GM19463 (cell line): Measurements from ENCODE around the gene GPR173.

Source experiments
- ATAC-seq: cut with Tn5 transposase; IDR thresholded peaks from one replicate; pipeline ENCODE4 v1.9.1; 2021; ENCODE audit warnings: mild to moderate bottlenecking, moderate library complexity; ENCODE audit not compliant: unreplicated experiment

GPR173 gene

DNA sequence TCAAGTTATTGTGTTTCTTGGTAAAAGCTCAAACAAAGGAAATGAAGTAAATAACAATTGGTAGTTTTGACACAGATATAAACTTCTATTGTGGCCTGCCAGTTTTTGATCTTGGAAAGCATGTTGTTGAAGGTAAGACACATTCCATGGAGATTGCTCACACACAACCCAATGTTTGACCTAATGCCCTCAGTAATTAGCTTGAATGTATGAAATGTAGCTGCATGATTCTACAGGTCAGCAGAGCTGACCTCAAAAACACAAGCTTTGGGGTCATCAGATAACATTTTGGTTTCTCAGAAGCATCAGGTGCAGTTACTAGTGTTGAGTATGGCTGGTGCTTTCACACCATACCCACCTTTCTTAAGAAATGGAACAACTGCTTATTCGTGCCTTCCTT lies 16.5 kb downstream of the GPR173 start:
- no peak for ATAC-seq

DNA sequence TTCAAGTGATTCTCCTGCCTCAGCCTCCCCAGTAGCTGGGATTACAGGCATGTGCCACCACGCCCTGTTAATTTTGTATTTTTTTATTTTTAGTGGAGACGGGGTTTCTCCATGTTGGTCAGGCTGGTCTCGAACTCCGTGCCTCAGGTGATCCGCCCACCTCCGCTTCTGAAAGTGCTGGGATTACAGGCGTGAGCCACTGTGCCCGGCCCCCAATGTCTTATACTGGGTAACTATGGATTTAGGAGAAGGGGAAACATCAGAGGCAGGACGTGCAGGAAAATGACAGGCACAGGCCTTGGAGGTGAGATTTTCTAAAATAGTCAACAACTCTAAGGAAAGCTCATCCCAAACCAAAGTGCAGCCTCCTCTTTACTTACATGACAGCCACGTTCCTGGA lies 22.5 kb downstream of the GPR173 start:
- ATAC-seq: no peak

DNA sequence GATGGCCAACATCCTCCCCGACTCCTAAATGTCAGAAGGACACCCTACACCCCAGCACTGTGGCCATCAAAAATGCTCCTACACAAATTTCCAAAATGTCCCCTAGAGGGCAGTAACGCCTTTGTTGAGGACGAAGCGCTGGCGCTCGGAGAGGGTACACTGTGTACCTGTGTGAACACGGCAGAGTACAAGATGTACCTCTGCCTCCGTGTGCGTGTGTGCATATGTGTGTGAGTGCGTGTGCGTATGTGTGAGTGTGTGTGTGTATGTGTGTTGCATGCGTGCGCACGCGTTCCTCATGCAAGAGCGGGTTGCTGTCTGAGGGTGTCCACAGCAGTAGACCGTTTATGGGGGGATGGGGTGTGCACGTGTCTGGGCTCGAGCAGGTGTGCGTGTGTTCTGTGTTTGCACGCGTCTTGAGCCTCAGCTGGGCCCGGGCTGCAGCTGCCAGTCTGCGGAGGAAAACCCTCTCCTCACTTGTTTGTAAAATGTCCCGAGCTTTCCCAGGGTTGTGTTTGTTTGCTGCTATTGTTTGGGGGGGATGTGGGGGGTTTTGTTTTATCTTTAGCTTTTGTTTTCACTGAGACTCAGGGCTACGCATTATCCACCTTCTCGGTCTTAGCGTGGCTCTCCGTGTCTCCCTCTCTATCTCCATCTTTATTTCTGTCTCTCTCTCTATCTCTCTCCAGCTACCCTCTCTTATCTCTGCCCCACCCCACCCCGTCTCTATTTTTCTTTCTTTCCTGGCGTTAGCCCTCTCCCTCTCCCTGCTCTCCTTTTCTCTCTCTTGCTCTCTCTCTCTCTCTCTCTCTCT lies 23.2 kb downstream of the GPR173 start:
- ATAC-seq: peak; percentile 85

DNA sequence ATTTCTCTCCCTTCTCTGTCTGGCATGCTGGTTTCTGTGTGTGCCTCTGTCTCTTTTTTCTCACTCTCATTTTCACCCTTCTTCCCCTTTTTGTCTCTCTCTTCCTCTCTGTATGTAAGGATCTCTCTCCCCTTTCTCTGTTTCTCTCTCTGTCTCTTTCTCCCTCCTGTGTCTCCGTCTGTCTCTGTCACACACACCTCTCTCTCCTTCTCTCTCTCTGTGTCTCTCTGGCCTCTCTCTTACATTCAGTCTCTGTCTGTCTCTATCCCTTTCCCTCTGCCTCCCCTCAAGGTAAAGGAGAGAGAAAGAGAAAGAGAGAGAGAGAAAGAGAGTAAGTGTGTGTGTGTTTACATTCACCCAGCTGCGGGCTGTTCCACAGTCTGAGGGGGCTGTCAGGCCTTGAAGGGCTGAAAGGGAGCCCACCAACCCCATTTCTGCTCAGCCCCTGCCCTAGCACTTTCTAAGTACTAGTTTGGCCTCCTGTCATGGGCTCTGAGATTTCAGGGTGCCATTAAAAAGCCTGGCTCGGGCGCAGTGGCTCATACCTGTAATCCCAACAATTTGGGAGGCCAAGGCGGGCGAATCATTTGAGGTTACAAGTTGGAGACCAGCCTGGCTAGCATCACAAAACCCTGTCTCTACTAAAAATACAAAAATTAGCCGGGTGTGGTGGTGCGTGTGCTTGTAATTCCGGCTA lies 24.0 kb downstream of the GPR173 start:
- no peak for ATAC-seq

DNA sequence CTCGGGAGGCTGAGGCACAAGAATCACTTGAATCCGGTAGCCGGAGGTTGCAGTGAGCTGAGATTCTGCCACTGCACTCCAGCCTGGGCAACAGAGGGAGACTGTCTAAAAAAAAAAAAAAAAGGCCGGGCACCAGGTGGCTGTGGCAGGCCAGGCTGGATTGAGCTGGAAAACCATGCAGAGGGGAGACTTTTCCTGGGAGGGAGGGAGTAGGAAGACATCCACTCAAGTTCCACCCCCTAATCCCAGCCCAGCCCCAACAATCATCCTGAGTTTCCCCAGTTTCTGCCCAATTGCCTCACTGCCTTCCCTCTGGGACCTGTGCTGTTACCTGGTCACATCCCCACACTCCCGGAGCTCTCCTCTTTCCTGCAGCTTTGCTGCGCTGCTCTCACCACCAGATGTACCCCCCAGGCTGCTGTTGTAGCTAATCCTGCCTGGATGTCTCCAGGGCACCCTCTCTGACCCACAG lies 24.6 kb downstream of the GPR173 start:
- no peak for ATAC-seq

DNA sequence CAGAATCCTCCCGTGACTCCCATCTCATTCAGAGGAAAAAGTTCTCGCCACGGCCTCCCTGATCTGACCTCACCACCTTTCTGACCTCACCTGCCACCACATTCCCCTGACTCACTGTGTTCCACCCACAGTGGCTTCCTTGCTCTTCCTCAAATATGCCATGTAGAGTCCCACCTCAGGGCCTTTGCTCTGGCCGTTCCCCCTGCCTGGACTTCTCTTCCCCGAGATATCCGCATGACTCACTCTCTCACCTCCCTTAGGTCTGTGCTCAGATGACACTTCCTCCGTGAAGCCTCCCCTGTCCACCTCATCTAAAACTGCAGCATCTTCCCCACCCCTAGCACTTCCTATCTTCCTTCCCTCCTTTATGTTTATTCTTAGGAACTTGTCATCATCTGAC lies 26.4 kb downstream of the GPR173 start:
- no peak for ATAC-seq

DNA sequence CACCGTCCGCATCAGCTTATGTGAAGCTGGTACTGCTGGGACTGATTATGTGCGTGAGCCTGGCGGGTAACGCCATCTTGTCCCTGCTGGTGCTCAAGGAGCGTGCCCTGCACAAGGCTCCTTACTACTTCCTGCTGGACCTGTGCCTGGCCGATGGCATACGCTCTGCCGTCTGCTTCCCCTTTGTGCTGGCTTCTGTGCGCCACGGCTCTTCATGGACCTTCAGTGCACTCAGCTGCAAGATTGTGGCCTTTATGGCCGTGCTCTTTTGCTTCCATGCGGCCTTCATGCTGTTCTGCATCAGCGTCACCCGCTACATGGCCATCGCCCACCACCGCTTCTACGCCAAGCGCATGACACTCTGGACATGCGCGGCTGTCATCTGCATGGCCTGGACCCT lies 28.1 kb downstream of the GPR173 start:
- no peak for ATAC-seq

DNA sequence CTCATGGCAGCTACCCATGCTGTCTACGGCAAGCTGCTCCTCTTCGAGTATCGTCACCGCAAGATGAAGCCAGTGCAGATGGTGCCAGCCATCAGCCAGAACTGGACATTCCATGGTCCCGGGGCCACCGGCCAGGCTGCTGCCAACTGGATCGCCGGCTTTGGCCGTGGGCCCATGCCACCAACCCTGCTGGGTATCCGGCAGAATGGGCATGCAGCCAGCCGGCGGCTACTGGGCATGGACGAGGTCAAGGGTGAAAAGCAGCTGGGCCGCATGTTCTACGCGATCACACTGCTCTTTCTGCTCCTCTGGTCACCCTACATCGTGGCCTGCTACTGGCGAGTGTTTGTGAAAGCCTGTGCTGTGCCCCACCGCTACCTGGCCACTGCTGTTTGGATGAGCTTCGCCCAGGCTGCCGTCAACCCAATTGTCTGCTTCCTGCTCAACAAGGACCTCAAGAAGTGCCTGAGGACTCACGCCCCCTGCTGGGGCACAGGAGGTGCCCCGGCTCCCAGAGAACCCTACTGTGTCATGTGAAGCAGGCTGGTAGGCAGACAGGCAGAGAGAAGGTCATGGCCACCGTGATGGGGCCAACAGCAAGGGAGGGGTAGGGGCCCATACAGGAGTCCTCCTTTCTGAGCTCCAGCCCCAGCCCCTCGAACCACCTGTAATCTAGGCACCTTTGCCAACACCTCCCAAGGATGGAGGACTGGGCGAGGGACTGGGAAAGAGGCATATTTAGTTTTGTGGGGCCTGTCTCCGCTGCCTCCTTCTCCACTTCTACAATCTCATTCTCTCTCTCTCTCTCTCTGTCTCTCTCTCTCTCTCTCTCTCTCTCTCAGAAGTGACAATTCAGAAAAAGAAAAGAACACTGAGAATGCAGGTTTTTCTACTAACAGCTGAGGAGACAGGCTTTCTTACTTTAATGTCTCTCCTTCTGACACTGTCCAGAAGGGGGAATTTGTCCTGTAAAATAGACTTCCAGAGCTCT lies 28.9 kb downstream of the GPR173 start:
- no peak for ATAC-seq

DNA sequence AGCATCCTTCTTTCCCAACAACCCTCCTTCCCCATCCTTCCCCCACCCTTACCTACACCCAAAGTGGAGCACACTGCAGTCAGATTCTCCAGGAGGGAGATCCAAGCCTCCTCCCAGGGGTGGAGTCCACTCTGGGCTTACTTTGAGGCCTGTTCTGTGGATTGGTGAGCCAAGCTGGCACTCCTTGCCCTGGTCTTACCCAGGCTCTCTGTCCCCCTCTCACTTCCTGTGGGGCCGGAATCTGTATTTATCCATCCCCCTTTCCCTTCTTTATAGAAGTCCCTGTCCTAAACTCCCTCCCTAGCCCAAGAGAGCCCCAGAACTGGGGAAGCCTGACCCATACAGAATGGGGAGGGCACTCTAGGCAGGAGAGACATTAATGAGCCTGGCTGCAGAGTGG lies 30.4 kb downstream of the GPR173 start:
- no peak for ATAC-seq

DNA sequence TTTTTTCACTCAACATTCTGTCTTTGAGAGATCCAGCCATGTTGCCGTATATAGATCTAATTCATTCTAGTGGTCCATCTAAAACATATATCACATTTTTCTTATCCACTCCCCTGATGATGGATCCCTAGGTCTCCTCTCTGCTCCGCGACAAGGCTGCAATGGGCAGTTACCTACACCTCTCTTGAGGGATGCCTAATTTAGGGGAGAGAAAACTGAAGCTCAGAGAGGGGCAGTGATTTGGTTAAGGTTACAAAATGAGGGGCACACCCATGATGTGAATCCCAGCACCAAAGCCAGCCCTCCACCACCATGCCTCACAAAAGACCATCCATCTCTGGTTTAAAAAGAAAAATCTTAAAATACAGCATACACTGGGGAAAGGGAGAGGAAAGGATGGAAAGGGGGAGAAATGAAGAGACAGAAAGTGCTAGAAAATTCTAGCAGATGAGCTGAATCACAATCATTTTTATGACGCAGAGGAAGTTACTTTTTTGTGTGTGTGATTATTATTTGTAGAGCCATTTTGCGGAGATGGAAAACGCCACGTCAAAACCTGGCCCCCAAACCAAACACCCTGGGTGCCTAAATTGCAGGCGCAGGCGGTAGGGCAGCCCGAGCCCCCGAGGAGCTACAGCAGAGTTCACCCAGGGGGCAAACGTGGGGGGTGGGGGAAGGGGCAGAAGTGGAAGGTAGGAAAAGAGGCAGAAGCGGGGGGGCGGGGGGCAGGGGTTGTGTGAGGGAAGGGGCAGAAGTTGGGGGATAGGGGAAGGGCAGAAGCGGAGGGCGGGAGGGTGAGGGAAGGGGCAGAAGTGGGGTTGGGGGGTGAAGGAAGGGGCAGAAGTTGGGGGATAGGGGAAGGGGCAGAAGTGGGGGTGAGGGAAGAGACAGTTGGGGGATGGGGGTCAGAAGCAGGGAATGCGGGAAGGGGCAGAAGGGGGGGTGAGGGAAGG lies 32.3 kb downstream of the GPR173 start:
- ATAC-seq: no peak

DNA sequence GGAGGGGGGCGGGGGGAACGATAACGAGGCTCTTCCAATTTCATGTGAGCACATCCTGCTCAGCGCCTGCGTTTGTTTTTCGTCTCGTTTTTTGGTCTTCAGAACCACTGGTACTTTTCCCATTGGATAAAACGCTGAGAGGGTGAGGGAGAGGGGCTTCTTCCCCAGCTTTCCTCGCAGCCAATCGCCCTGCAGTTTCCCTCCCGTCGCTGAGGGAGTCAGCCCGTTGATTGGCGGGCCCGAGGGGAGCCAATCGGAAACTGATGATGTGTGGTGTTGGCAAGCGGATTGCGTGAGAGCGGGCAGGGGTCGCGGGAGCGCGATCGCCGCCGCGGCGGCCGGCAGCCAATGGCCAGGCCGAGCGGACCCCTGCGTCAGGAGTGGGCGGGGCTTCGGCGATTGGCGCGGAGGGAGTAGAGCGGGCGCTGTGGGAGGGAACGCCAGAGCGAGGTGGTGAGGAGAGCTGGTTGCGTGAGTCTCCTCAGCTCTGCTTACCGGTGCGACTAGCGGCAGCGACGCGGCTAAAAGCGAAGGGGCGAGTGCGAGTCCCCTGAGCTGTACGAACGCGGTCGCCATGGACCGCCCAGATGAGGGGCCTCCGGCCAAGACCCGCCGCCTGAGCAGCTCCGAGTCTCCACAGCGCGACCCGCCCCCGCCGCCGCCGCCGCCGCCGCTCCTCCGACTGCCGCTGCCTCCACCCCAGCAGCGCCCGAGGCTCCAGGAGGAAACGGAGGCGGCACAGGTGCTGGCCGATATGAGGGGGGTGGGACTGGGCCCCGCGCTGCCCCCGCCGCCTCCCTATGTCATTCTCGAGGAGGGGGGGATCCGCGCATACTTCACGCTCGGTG lies 33.6 kb downstream of the GPR173 start, which contains the start of gene TSPYL2:
Gene TSPYL2 (plus strand): TSS at position 443 of the 848 bp plus-strand sequence. CDS start 132 bp downstream, at position 575.
- peak; percentile 92 for ATAC-seq

DNA sequence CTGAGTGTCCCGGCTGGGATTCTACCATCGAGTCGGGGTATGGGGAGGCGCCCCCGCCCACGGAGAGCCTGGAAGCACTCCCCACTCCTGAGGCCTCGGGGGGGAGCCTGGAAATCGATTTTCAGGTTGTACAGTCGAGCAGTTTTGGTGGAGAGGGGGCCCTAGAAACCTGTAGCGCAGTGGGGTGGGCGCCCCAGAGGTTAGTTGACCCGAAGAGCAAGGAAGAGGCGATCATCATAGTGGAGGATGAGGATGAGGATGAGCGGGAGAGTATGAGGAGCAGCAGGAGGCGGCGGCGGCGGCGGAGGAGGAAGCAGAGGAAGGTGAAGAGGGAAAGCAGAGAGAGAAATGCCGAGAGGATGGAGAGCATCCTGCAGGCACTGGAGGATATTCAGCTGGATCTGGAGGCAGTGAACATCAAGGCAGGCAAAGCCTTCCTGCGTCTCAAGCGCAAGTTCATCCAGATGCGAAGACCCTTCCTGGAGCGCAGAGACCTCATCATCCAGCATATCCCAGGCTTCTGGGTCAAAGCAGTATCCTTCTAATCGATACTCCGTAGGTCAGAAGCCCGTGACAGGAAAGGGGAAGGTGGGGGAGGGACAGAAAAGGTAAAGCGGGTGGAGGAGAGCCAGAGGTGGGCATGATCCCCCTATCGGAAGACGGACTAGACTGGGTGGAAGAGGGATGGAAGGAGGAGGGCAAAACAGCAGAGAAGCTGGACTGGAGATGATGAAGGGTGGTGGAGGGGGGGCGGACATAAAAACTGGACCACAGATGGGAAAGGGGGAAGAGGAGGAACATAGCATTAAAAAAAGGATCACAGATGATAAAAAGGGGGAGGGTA lies 34.4 kb downstream of the GPR173 start:
- no peak for ATAC-seq

DNA sequence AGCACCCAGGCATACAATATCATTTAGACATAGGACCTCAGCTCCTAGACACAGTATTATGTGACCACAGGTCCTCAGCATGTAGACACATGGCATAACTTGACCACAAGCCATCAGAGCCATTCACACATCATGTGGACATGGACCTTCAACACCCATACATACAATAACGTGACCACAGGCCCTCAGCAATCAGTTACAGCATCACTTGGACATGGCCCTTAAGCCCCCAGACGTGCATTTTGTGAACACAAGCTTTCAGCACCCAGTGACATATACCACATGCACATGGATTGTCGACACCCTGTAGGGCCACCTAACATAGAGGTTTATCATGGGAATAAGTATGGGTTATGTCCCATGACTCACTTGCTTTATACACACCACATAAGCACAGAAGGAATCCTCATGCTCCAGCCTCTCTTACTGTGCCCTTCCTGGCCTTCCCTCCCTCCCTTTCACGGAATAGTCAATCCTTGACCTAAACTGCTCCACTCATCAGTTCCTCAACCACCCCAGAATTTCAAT lies 35.5 kb downstream of the GPR173 start:
- no peak for ATAC-seq

DNA sequence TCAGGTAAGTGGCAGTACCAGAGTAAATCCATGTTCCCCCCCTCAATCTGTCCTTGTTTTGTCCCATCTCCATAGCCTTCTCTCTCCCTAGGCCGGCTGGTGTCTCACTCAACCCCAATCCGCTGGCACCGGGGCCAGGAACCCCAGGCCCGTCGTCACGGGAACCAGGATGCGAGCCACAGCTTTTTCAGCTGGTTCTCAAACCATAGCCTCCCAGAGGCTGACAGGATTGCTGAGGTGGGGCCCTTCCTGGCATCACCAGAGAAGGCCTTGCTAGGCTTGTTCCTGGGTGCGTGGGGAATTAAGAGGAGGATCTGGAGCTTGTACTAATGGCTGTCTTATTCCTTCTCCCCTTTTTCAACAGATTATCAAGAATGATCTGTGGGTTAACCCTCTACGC lies 36.3 kb downstream of the GPR173 start:
- no peak for ATAC-seq

DNA sequence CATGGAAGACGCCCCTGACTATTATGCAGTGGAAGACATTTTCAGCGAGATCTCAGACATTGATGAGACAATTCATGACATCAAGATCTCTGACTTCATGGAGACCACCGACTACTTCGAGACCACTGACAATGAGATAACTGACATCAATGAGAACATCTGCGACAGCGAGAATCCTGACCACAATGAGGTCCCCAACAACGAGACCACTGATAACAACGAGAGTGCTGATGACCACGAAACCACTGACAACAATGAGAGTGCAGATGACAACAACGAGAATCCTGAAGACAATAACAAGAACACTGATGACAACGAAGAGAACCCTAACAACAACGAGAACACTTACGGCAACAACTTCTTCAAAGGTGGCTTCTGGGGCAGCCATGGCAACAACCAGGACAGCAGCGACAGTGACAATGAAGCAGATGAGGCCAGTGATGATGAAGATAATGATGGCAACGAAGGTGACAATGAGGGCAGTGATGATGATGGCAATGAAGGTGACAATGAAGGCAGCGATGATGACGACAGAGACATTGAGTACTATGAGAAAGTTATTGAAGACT lies 37.2 kb downstream of the GPR173 start:
- no peak for ATAC-seq

DNA sequence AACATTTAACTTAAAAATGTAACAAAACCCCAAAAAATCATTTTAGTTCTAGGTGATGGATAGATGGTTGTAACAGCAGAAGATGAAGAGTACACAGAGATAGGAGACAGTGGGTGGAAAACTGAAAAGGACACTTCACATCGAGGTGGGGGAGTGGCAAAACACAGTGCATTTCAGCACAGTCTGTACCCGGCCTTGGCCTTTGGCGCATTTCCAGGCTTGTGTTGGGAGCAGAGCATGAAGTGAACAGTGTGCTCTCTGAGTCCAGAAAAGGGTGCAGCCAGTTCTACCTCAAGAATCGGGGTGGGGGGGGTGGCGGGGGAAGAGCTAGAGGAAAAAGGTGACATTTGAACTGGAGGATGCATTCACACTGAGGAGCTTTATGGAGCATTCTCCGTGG lies 37.9 kb downstream of the GPR173 start:
- ATAC-seq: no peak

DNA sequence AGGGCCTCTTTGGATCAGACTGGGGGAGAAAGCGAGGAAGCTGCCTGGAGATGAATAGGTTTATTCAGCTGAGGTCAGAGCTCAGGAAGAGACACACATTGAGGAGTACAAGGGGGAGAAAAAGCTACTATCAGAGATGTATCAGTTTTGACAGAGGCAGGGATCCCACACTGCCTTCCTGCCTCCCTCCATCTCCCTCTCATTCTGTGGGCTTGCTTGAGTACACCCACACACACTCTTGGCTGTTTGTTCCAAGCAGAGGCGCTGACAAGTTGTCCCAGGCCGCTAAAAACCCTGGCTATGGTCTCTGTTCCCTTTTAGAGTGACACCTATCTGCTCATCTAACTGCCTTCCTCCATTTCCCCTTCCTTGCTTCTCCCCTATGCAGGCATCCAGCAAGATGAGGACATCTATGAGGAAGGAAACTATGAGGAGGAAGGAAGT lies 38.8 kb downstream of the GPR173 start:
- no peak for ATAC-seq
